Keratinocyte (primary cell): ENCODE measurements around the gene FAM174B. TPM values are rescaled to one million over a fixed set of nuclear protein-coding genes. Genes with fewer than 3 reads are reported as not detected.

Source experiments
- DNase-seq: peaks from one replicate; pipeline ENCODE4 v3.0.0-alpha.2; 2011; ENCODE audit warnings: low read depth, missing footprints, low spot score
- FAIRE-seq: peaks from 2 replicates; lab custom pipeline; 2011; peaks lifted over from hg19 to GRCh38; lab: Jason Lieb, UNC
- H2AFZ ChIP-seq: 2 replicates; pipeline ENCODE4 v1.6.0; 2012; ENCODE audit warnings: low read length, control low read depth, inconsistent platforms; ENCODE audit not compliant: control insufficient read depth
- H3K27ac ChIP-seq: 2 replicates; pipeline ENCODE4 v1.5.1; 2011; ENCODE audit warnings: low read length; ENCODE audit not compliant: control insufficient read depth, insufficient read depth
- H3K27me3 ChIP-seq: 3 replicates; pipeline ENCODE4 v1.6.0; 2011; ENCODE audit warnings: low read length; ENCODE audit not compliant: control insufficient read depth, insufficient read depth; ENCODE audit errors: extremely low read depth
- H3K36me3 ChIP-seq, 2 experiments: 2 replicates in 1 of 2; 3 replicates in 1 of 2; pipeline ENCODE4 v1.5.1; 2011; ENCODE audit warnings: low read length in 2 of 2, mild to moderate bottlenecking in 1 of 2; ENCODE audit not compliant: control insufficient read depth in 2 of 2, insufficient read depth in 2 of 2; ENCODE audit errors: extremely low read depth in 1 of 2
- H3K4me1 ChIP-seq: 3 replicates; pipeline ENCODE4 v1.5.1; 2011; ENCODE audit warnings: low read length; ENCODE audit not compliant: control insufficient read depth, insufficient read depth; ENCODE audit errors: extremely low read depth
- H3K4me2 ChIP-seq: 3 replicates; pipeline ENCODE4 v1.6.0; 2011; ENCODE audit warnings: low read depth, low read length; ENCODE audit not compliant: control insufficient read depth, insufficient read depth; ENCODE audit errors: extremely low read depth
- H3K4me3 ChIP-seq, 3 experiments: fragments of 200-600 bp in 1 of 3; sonication (generic) in 1 of 3; 2 replicates in 2 of 3; 3 replicates in 1 of 3; pipeline ENCODE4 v1.5.1; 2011 to 2016; ENCODE audit warnings: low read length in 3 of 3, mild to moderate bottlenecking in 3 of 3, control low read depth in 2 of 3, inconsistent platforms in 1 of 3, low read depth in 1 of 3, mixed read lengths in 1 of 3, mixed run types in 1 of 3, moderate library complexity in 1 of 3; ENCODE audit not compliant: control insufficient read depth in 2 of 3, insufficient read depth in 2 of 3; ENCODE audit errors: extremely low read depth in 1 of 3
- H3K79me2 ChIP-seq: 2 replicates; pipeline ENCODE4 v1.6.0; 2012; ENCODE audit warnings: low read length; ENCODE audit not compliant: control insufficient read depth, insufficient read depth
- H3K9ac ChIP-seq: 3 replicates; pipeline ENCODE4 v1.6.0; 2011; ENCODE audit warnings: low read length; ENCODE audit not compliant: control insufficient read depth, insufficient read depth; ENCODE audit errors: extremely low read depth
- H3K9me1 ChIP-seq: 3 replicates; pipeline ENCODE4 v1.6.0; 2011; ENCODE audit warnings: low read length; ENCODE audit not compliant: control insufficient read depth, insufficient read depth; ENCODE audit errors: extremely low read depth
- H3K9me3 ChIP-seq: 2 replicates; pipeline ENCODE4 v1.5.1; 2012; ENCODE audit warnings: low read depth, low read length; ENCODE audit not compliant: control insufficient read depth
- H4K20me1 ChIP-seq: 3 replicates; pipeline ENCODE4 v1.6.0; 2011; ENCODE audit warnings: low read length; ENCODE audit not compliant: control insufficient read depth, insufficient read depth; ENCODE audit errors: extremely low read depth
- EZH2 ChIP-seq: IDR thresholded peaks from one replicate; pipeline ENCODE4 v1.6.1; 2012; ENCODE audit warnings: inconsistent platforms, mild to moderate bottlenecking, low read length, moderate library complexity
- dilution Hi-C: fragments of 300-500 bp; cut with MboI; formaldehyde crosslinking; loops from one replicate; pipeline ENCODE4 v1.7.0; 2020; ENCODE audit warnings: low sequenced_read_pairs; ENCODE audit not compliant: extremely low pct_ligation_motif_present
- polyA plus RNA-seq, 5 experiments: library from polyadenylated mRNA; depleted of rRNA in 3 of 5; stranded (reverse) in 3 of 5; stranded (forward) in 1 of 5; unstranded in 1 of 5; fragments of >200 nt; gene quantifications; 1 replicate in 1 of 5; 2 replicates in 3 of 5; 3 replicates in 1 of 5; pipeline versions ENCODE4 v1.2.1 to v1.2.3, GENCODE V29; 2011 to 2012; ENCODE audit warnings: missing spikeins in 2 of 5, low read depth in 1 of 5, low replicate concordance in 1 of 5
- TF ChIP-seq, protein P1 (sequence below), 3 experiments: IDR thresholded peaks in 1 of 3; conservative IDR thresholded peaks in 1 of 3; optimal IDR thresholded peaks in 1 of 3; 2 replicates in 2 of 3; 3 replicates in 1 of 3; pipeline versions ENCODE3 to v1.5.1; 2011; ENCODE audit warnings: low read length in 3 of 3, mild to moderate bottlenecking in 3 of 3, moderate library complexity in 2 of 3, control low read depth in 1 of 3, inconsistent platforms in 1 of 3; ENCODE audit not compliant: insufficient read depth in 2 of 3; ENCODE audit errors: extremely low read depth in 1 of 3

The FAM174B gene
- polyA plus RNA-seq, 1 donor (not counting 4 experiments of a cell fraction or from before 2014, with no cell fraction given): 0.73 TPM

DNA sequence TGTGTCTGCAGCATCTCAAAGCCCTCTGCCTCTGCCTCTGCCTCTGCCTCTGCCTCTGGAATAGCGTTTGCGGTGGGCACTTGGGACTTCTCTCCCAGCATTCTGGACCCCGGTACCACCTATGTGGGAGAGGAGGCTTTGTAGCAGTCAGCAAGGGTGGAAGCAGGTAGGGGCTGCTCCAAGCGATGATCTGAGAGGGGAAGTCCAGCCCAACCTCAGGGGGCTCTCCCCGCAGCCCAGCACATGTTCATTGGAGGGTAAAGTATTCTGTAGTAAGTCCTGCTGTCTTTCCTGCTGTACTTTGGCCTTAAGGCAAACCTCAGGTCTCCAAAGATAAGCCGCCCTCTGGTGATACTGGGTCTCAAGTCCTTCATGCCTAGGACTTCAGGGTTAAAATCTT is 68.6 kb downstream of the FAM174B start:
- no peaks in the 10 kb centered on the region for H3K9me1 ChIP-seq
- H3K79me2 ChIP-seq: no peaks in the 10 kb centered on the region
- H3K27ac ChIP-seq: no peak overlapping the region
- H3K9me3 ChIP-seq: no peaks in the 10 kb centered on the region
- no peak overlapping the region for H3K4me2 ChIP-seq
- no peaks in the 10 kb centered on the region for H3K36me3 ChIP-seq
- H2AFZ ChIP-seq: no peak overlapping the region
- no peaks in the 10 kb centered on the region for H3K27me3 ChIP-seq
- H3K4me1 ChIP-seq: no peaks in the 10 kb centered on the region
- TF ChIP-seq, protein P1, sequence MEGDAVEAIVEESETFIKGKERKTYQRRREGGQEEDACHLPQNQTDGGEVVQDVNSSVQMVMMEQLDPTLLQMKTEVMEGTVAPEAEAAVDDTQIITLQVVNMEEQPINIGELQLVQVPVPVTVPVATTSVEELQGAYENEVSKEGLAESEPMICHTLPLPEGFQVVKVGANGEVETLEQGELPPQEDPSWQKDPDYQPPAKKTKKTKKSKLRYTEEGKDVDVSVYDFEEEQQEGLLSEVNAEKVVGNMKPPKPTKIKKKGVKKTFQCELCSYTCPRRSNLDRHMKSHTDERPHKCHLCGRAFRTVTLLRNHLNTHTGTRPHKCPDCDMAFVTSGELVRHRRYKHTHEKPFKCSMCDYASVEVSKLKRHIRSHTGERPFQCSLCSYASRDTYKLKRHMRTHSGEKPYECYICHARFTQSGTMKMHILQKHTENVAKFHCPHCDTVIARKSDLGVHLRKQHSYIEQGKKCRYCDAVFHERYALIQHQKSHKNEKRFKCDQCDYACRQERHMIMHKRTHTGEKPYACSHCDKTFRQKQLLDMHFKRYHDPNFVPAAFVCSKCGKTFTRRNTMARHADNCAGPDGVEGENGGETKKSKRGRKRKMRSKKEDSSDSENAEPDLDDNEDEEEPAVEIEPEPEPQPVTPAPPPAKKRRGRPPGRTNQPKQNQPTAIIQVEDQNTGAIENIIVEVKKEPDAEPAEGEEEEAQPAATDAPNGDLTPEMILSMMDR (optimal IDR thresholded peaks at IDR 0.05 in 1 of 3, IDR thresholded peaks at IDR 0.05 in 1 of 3, conservative IDR thresholded peaks at IDR 0.05 in 1 of 3; ENCODE audit: extremely low read depth in 1 of 3, insufficient read depth in 2 of 3, low read length in 3 of 3): no peak
- no peak for TF ChIP-seq EZH2
- FAIRE-seq: no peak
- H3K4me3 ChIP-seq: no peak overlapping the region
- no peak overlapping the region for H3K9ac ChIP-seq
- no peaks in the 10 kb centered on the region for H4K20me1 ChIP-seq
- dilution Hi-C loops: no loop called here
- no peak for DNase-seq

DNA sequence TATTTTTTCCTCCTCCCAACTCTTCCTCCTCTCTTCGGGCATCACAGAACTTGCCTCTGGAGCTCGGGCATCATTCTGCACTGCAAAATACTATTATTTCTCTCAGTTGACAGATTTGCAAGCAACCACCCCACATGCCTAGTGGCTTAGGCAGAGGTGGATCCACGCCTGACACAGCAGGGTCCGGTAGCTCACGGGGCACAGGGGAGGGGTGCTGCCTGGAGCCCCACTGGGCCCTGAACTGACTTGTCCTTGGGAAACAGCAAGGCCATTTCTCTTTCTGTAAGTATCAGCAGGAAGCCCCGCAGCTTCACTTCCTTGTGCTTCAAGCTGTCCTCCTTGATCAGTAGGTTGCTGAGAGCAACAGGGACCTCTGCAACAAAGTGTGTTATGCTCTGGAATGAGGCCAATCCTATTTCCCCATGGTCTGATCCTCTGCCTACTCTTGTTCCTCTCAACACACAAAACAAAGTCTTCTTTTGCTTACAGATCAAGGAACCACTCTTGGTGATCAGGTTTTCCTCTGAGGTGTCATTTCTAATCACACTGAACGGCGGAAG is 69.1 kb downstream of the FAM174B start:
- H3K9me3 ChIP-seq: no peaks in the 10 kb centered on the region
- no peaks in the 10 kb centered on the region for H3K27me3 ChIP-seq
- H3K9me1 ChIP-seq: no peaks in the 10 kb centered on the region
- DNase-seq: no peak
- no peak overlapping the region for H3K4me2 ChIP-seq
- no peak for TF ChIP-seq EZH2
- TF ChIP-seq, protein P1 (optimal IDR thresholded peaks at IDR 0.05 in 1 of 3, IDR thresholded peaks at IDR 0.05 in 1 of 3, conservative IDR thresholded peaks at IDR 0.05 in 1 of 3; ENCODE audit: extremely low read depth in 1 of 3, insufficient read depth in 2 of 3, low read length in 3 of 3): no peak
- no peaks in the 10 kb centered on the region for H3K4me1 ChIP-seq
- dilution Hi-C loops: no loop called here
- no peak for FAIRE-seq
- H3K79me2 ChIP-seq: no peaks in the 10 kb centered on the region
- H3K27ac ChIP-seq: no peak overlapping the region
- H4K20me1 ChIP-seq: no peaks in the 10 kb centered on the region
- no peak overlapping the region for H3K9ac ChIP-seq
- H3K36me3 ChIP-seq: no peaks in the 10 kb centered on the region
- H2AFZ ChIP-seq: no peak overlapping the region
- no peak overlapping the region for H3K4me3 ChIP-seq
